Neural cell (in vitro differentiated cells): ENCODE measurements around the gene SLC39A2.

Experiments used
- EZH2 ChIP-seq: fragments of 200-600, 300-800 bp; shearing (Covaris generic), sonication (generic); IDR thresholded peaks from 2 replicates; pipeline ENCODE4 v1.6.1; 2014; ENCODE audit warnings: antibody characterized with exemption, low read length, borderline replicate concordance, mild to moderate bottlenecking; ENCODE audit not compliant: insufficient read depth, poor library complexity, severe bottlenecking
- POLR2AphosphoS5 ChIP-seq: IDR thresholded peaks from 2 replicates; pipeline ENCODE4 v1.6.1; 2012
- SMC3 ChIP-seq: fragments of 450-650 bp; conservative IDR thresholded peaks from 2 replicates; pipeline ENCODE4 v1.6.1; 2014; ENCODE audit warnings: antibody characterized with exemption, mild to moderate bottlenecking, moderate library complexity; ENCODE audit not compliant: poor library complexity
- TF ChIP-seq, protein P1 (sequence below): fragments of 450-650 bp; IDR thresholded peaks from 2 replicates; pipeline ENCODE4 v1.5.1; 2014; ENCODE audit warnings: antibody characterized with exemption, mild to moderate bottlenecking, moderate library complexity; ENCODE audit not compliant: poor library complexity, severe bottlenecking

DNA sequence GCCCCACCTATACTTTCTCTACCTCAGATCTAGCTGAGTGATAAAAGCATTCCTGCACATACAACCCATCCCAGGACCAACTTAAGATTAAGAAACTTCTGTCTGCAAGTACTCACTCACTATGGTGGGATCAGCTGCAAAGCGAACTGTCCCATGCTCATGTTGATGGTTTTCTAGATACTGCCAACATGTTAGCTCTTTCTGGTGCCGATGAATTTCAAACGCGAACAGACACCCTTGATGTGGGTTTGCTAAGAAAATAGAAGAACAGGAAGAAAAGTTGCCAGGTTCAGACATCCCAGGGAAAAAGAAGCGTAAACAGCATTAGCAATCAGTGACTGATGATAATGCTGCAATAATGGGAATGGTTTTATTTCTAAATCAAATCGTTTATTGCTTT is 1.5 kb upstream of the SLC39A2 start:
- TF ChIP-seq, protein P1, sequence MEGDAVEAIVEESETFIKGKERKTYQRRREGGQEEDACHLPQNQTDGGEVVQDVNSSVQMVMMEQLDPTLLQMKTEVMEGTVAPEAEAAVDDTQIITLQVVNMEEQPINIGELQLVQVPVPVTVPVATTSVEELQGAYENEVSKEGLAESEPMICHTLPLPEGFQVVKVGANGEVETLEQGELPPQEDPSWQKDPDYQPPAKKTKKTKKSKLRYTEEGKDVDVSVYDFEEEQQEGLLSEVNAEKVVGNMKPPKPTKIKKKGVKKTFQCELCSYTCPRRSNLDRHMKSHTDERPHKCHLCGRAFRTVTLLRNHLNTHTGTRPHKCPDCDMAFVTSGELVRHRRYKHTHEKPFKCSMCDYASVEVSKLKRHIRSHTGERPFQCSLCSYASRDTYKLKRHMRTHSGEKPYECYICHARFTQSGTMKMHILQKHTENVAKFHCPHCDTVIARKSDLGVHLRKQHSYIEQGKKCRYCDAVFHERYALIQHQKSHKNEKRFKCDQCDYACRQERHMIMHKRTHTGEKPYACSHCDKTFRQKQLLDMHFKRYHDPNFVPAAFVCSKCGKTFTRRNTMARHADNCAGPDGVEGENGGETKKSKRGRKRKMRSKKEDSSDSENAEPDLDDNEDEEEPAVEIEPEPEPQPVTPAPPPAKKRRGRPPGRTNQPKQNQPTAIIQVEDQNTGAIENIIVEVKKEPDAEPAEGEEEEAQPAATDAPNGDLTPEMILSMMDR: no peak
- TF ChIP-seq EZH2: no peak
- no peak for TF ChIP-seq POLR2AphosphoS5
- no peak for TF ChIP-seq SMC3
